HepG2 (cell line): Measurements from ENCODE around the gene SEMA3G. TPM values are rescaled to one million over a fixed set of nuclear protein-coding genes. Genes with fewer than 3 reads are reported as not detected.

ENCODE experiments used
- AHDC1 ChIP-seq: sonication (generic); formaldehyde crosslinking; IDR thresholded peaks from 2 replicates; pipeline ENCODE4 v1.5.1; 2020; ENCODE audit warnings: mild to moderate bottlenecking, missing genetic modification reagents, borderline replicate concordance
- NCOR1 ChIP-seq: fragments of 200-600 bp; sonication (generic); IDR thresholded peaks from 2 replicates; pipeline ENCODE4 v1.7.0; 2017; ENCODE audit warnings: antibody characterized with exemption, low read length, borderline replicate concordance
- PRDM15 ChIP-seq: sonication (generic); formaldehyde crosslinking; IDR thresholded peaks from 2 replicates; pipeline ENCODE4 v1.4.0; 2020; ENCODE audit warnings: missing genetic modification reagents
- SMAD9 ChIP-seq: sonication (generic); formaldehyde crosslinking; IDR thresholded peaks from 2 replicates; pipeline ENCODE4 v1.5.1; 2020; ENCODE audit warnings: mild to moderate bottlenecking, missing genetic modification reagents
- ZFYVE20 ChIP-seq: sonication (generic); formaldehyde crosslinking; IDR thresholded peaks from 2 replicates; pipeline ENCODE4 v1.8.0; 2023; ENCODE audit warnings: low read depth, mild to moderate bottlenecking, moderate library complexity, missing genetic modification reagents, borderline replicate concordance
- ZNF207 ChIP-seq: fragments of 450-650 bp; IDR thresholded peaks from 2 replicates; pipeline ENCODE4 v1.6.1; 2016; ENCODE audit warnings: antibody characterized with exemption, borderline replicate concordance
- ZNF777 ChIP-seq: sonication (generic); formaldehyde crosslinking; IDR thresholded peaks from 2 replicates; pipeline ENCODE4 v1.4.0; 2020; ENCODE audit warnings: missing genetic modification reagents
- polyA plus RNA-seq, 8 experiments: library from polyadenylated mRNA; depleted of rRNA in 3 of 8; stranded (reverse) in 7 of 8; unstranded in 1 of 8; fragments of >200 nt; fragmentation: Illumina TruSeq in 4 of 8; extraction: Trizol in 4 of 8; gene quantifications; 2 replicates each; pipeline versions ENCODE4 v1.2.1 to v1.2.3, GENCODE V29; 2011 to 2016; ENCODE audit warnings: low read depth in 4 of 8, missing spikeins in 1 of 8, mixed read lengths in 1 of 8; ENCODE audit not compliant: insufficient read depth in 1 of 8
- total RNA-seq, 5 experiments: library from RNA; depleted of rRNA; stranded (reverse); fragments of >200 nt; fragmentation: Illumina TruSeq; extraction: Trizol; gene quantifications; 2 replicates each; pipeline ENCODE4 v1.2.3, GENCODE V29; 2016; ENCODE audit warnings: low read depth in 1 of 5
- TF ChIP-seq, protein P1 (sequence below): sonication (generic); formaldehyde crosslinking; IDR thresholded peaks from 2 replicates; pipeline ENCODE4 v1.5.1; 2020; ENCODE audit warnings: missing genetic modification reagents, mild to moderate bottlenecking, borderline replicate concordance
- TF ChIP-seq, protein P2 (sequence below): sonication (generic); formaldehyde crosslinking; IDR thresholded peaks from 2 replicates; pipeline ENCODE4 v1.4.0; 2020; ENCODE audit warnings: missing genetic modification reagents, low read depth, mild to moderate bottlenecking, borderline replicate concordance
- TF ChIP-seq, protein P3 (sequence below): sonication (generic); formaldehyde crosslinking; IDR thresholded peaks from 2 replicates; pipeline ENCODE4 v1.4.0; 2020; ENCODE audit warnings: missing genetic modification reagents
- TF ChIP-seq, protein P4 (sequence below): IDR thresholded peaks from 2 replicates; pipeline ENCODE4 v1.4.0; 2020; ENCODE audit warnings: mild to moderate bottlenecking, missing genetic modification reagents

Gene SEMA3G
- total and polyA plus RNA-seq, 2 of the 13 experiments (the other 11 are each of a cell fraction or from before 2014, with no cell fraction given): 6.1 to 8.3 TPM

DNA sequence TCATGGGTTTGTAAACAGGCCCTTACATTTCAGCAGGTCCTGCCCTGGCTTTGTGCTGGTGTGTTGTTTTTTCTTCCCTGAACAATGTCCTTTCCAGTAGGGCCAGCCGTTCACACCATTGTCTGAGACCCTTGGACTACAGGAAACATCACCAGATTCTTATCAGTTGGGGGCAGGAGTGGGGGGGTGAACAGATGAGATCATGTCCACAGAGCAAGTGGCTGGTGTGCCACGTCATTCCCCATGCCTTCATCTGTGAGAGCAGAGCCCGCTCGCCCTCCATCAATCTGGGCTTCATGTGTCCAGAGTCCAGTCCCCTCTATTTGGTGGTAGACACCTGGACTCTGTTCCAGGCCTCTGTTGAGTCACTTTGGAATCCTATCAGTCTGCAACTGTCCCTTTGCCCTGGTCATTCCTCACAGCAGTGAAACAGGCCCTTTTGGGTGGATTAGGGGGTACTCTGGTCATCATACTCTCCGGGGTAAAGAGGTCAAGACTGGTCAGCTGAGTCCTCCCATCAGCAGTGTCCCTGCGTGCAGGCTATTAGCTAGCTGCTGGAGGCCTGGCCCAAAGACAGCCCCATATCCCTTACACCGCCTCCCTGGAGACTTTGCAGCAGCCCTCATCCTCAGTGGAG, 15.0 kb downstream of the SEMA3G start (continued):
- peak; percentile 80 for TF ChIP-seq AHDC1 (CRISPR knock-in tag)
- TF ChIP-seq, protein P1, sequence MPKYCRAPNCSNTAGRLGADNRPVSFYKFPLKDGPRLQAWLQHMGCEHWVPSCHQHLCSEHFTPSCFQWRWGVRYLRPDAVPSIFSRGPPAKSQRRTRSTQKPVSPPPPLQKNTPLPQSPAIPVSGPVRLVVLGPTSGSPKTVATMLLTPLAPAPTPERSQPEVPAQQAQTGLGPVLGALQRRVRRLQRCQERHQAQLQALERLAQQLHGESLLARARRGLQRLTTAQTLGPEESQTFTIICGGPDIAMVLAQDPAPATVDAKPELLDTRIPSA (CRISPR knock-in tag): no peak
- TF ChIP-seq NCOR1: peak; percentile 89; the same call in 1 of the 2 replicates
- TF ChIP-seq, protein P2, sequence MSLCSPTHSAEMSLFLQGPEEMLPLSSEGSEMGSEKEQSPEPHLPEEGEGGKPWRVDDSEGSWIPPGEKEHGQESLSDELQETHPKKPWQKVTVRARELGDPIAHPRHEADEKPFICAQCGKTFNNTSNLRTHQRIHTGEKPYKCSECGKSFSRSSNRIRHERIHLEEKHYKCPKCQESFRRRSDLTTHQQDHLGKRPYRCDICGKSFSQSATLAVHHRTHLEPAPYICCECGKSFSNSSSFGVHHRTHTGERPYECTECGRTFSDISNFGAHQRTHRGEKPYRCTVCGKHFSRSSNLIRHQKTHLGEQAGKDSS: peak; percentile 66; the same call in 1 of the 2 replicates
- TF ChIP-seq PRDM15 (CRISPR knock-in tag): no peak
- TF ChIP-seq, protein P3, sequence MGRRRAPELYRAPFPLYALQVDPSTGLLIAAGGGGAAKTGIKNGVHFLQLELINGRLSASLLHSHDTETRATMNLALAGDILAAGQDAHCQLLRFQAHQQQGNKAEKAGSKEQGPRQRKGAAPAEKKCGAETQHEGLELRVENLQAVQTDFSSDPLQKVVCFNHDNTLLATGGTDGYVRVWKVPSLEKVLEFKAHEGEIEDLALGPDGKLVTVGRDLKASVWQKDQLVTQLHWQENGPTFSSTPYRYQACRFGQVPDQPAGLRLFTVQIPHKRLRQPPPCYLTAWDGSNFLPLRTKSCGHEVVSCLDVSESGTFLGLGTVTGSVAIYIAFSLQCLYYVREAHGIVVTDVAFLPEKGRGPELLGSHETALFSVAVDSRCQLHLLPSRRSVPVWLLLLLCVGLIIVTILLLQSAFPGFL (CRISPR knock-in tag): no peak
- TF ChIP-seq, protein P4, sequence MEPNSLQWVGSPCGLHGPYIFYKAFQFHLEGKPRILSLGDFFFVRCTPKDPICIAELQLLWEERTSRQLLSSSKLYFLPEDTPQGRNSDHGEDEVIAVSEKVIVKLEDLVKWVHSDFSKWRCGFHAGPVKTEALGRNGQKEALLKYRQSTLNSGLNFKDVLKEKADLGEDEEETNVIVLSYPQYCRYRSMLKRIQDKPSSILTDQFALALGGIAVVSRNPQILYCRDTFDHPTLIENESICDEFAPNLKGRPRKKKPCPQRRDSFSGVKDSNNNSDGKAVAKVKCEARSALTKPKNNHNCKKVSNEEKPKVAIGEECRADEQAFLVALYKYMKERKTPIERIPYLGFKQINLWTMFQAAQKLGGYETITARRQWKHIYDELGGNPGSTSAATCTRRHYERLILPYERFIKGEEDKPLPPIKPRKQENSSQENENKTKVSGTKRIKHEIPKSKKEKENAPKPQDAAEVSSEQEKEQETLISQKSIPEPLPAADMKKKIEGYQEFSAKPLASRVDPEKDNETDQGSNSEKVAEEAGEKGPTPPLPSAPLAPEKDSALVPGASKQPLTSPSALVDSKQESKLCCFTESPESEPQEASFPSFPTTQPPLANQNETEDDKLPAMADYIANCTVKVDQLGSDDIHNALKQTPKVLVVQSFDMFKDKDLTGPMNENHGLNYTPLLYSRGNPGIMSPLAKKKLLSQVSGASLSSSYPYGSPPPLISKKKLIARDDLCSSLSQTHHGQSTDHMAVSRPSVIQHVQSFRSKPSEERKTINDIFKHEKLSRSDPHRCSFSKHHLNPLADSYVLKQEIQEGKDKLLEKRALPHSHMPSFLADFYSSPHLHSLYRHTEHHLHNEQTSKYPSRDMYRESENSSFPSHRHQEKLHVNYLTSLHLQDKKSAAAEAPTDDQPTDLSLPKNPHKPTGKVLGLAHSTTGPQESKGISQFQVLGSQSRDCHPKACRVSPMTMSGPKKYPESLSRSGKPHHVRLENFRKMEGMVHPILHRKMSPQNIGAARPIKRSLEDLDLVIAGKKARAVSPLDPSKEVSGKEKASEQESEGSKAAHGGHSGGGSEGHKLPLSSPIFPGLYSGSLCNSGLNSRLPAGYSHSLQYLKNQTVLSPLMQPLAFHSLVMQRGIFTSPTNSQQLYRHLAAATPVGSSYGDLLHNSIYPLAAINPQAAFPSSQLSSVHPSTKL (CRISPR knock-in tag): peak; percentile 88
- TF ChIP-seq ZNF777 (CRISPR knock-in tag): no peak
- TF ChIP-seq ZNF207: no peak
- TF ChIP-seq SMAD9 (CRISPR knock-in tag): no peak
- TF ChIP-seq ZFYVE20: no peak
